H1 (cell line): Measurements from ENCODE around the gene SENP1. TPM values are rescaled to one million over a fixed set of nuclear protein-coding genes. Genes with fewer than 3 reads are reported as not detected.

Source experiments
- CTCF ChIA-PET: fragments of 300-600 bp; sonication (Branson Sonifier 250); formaldehyde crosslinking; loops from one replicate; lab custom pipeline; 2021; ENCODE audit not compliant: partially characterized antibody; lab: Charles Lee
- POLR2A ChIA-PET: fragments of 300-600 bp; sonication (Branson Sonifier 250); formaldehyde crosslinking; loops from one replicate; lab custom pipeline; 2021; ENCODE audit warnings: inconsistent platforms; ENCODE audit not compliant: partially characterized antibody; lab: Charles Lee
- DNase-seq, 2 experiments: peaks; one replicate each; pipeline versions ENCODE4 v3.0.0 to v3.0.0-alpha.2; 2010 to 2022; ENCODE audit warnings: low spot score in 2 of 2, low read depth in 1 of 2, mixed read lengths in 1 of 2
- FAIRE-seq: peaks from 2 replicates; lab custom pipeline; 2011; peaks lifted over from hg19 to GRCh38; lab: Jason Lieb, UNC
- H2AFZ ChIP-seq: 2 replicates; pipeline ENCODE4 v1.8.1; 2012; ENCODE audit warnings: low read length, inconsistent platforms
- H2AK5ac ChIP-seq: 2 replicates; pipeline ENCODE4 v1.6.1; 2013; ENCODE audit warnings: low read depth, low read length
- H2BK120ac ChIP-seq: replicated peaks from 2 replicates; pipeline ENCODE3; 2013; ENCODE audit warnings: low read depth, low read length, inconsistent platforms
- H2BK12ac ChIP-seq: 2 replicates; pipeline ENCODE4 v1.6.1; 2013; ENCODE audit warnings: low read depth, low read length
- H2BK15ac ChIP-seq: 2 replicates; pipeline ENCODE4 v1.6.1; 2013; ENCODE audit warnings: low read length
- H2BK20ac ChIP-seq: 2 replicates; pipeline ENCODE4 v1.6.1; 2013; ENCODE audit warnings: low read length
- H2BK5ac ChIP-seq: 2 replicates; pipeline ENCODE4 v1.6.1; 2013; ENCODE audit warnings: low read depth, low read length
- H3K14ac ChIP-seq: 2 replicates; pipeline ENCODE4 v1.6.1; 2013; ENCODE audit warnings: inconsistent platforms; ENCODE audit not compliant: insufficient read length
- H3K18ac ChIP-seq: 2 replicates; pipeline ENCODE4 v1.6.1; 2013; ENCODE audit warnings: low read length; ENCODE audit errors: extremely low read depth
- H3K23ac ChIP-seq: 2 replicates; pipeline ENCODE4 v1.6.1; 2013; ENCODE audit warnings: inconsistent platforms; ENCODE audit not compliant: insufficient read length
- H3K23me2 ChIP-seq: 2 replicates; pipeline ENCODE4 v1.6.1; 2013; ENCODE audit warnings: low read depth, low read length
- H3K27ac ChIP-seq: 2 replicates; pipeline ENCODE4 v1.6.1; 2011; ENCODE audit warnings: low read depth, low read length, inconsistent platforms
- H3K27me3 ChIP-seq, 4 experiments: replicated peaks in 1 of 4; 1 replicate in 1 of 4; 2 replicates in 3 of 4; pipeline versions ENCODE4 v1.6.1 to v1.8.1; 2011 to 2013; ENCODE audit warnings: low read length in 3 of 4, mild to moderate bottlenecking in 3 of 4, inconsistent platforms in 2 of 4, mixed read lengths in 2 of 4, moderate library complexity in 1 of 4; ENCODE audit not compliant: control insufficient read depth in 3 of 4, insufficient read depth in 3 of 4; ENCODE audit errors: extremely low read depth in 1 of 4
- H3K36me3 ChIP-seq, 4 experiments: 2 replicates each; pipeline versions ENCODE4 v1.6.1 to v1.8.1; 2011 to 2013; ENCODE audit warnings: mild to moderate bottlenecking in 4 of 4, low read length in 3 of 4, moderate library complexity in 2 of 4, control low read depth in 1 of 4, inconsistent platforms in 1 of 4; ENCODE audit not compliant: insufficient read depth in 4 of 4, control insufficient read depth in 2 of 4
- H3K4ac ChIP-seq: replicated peaks from 2 replicates; pipeline ENCODE3; 2013; ENCODE audit warnings: low read length, low read depth, mixed read lengths, inconsistent platforms; ENCODE audit not compliant: insufficient read length
- H3K4me1 ChIP-seq, 4 experiments: replicated peaks in 1 of 4; 1 replicate in 1 of 4; 2 replicates in 3 of 4; pipeline versions ENCODE4 v1.6.1 to v1.8.1; 2011 to 2013; ENCODE audit warnings: low read length in 3 of 4, inconsistent platforms in 2 of 4, mixed read lengths in 1 of 4; ENCODE audit not compliant: insufficient read depth in 4 of 4, control insufficient read depth in 3 of 4
- H3K4me2 ChIP-seq, 2 experiments: 2 replicates each; pipeline versions ENCODE4 v1.6.1 to v1.8.1; 2011 to 2013; ENCODE audit warnings: low read depth in 2 of 2, low read length in 2 of 2, control low read depth in 1 of 2, inconsistent platforms in 1 of 2, mild to moderate bottlenecking in 1 of 2; ENCODE audit not compliant: insufficient read depth in 1 of 2
- H3K4me3 ChIP-seq, 4 experiments: fragments of 200-600, 300-600 bp in 1 of 4; sonication (generic), shearing (Covaris generic), sonication (Bioruptor Twin) in 1 of 4; 2 replicates each; pipeline versions ENCODE4 v1.5.1 to v1.8.1; 2011 to 2016; ENCODE audit warnings: low read length in 4 of 4, low read depth in 3 of 4, control low read depth in 2 of 4, inconsistent platforms in 2 of 4, mild to moderate bottlenecking in 2 of 4, mixed read lengths in 1 of 4, moderate library complexity in 1 of 4; ENCODE audit not compliant: insufficient read depth in 2 of 4; ENCODE audit errors: extremely low read depth in 1 of 4
- H3K56ac ChIP-seq: replicated peaks from 2 replicates; pipeline ENCODE3; 2013; ENCODE audit warnings: low read depth, mild to moderate bottlenecking, mixed read lengths, low read length, inconsistent platforms; ENCODE audit not compliant: insufficient read length
- H3K79me1 ChIP-seq: 2 replicates; pipeline ENCODE4 v1.6.1; 2013; ENCODE audit warnings: low read depth, low read length, control low read depth
- H3K79me2 ChIP-seq, 2 experiments: 2 replicates each; pipeline versions ENCODE4 v1.6.1 to v1.8.1; 2012 to 2013; ENCODE audit warnings: low read length in 2 of 2, mild to moderate bottlenecking in 2 of 2, inconsistent platforms in 1 of 2; ENCODE audit not compliant: insufficient read depth in 2 of 2, control insufficient read depth in 1 of 2
- H3K9ac ChIP-seq, 4 experiments: replicated peaks in 1 of 4; 1 replicate in 1 of 4; 2 replicates in 3 of 4; pipeline versions ENCODE4 v1.6.1 to v1.8.1; 2011 to 2013; ENCODE audit warnings: low read depth in 3 of 4, low read length in 3 of 4, control low read depth in 2 of 4, mild to moderate bottlenecking in 2 of 4, moderate library complexity in 2 of 4, inconsistent platforms in 1 of 4; ENCODE audit errors: extremely low read depth in 1 of 4
- H3K9me3 ChIP-seq, 2 experiments: 2 replicates each; pipeline versions ENCODE4 v1.6.1 to v1.8.1; 2012 to 2013; ENCODE audit warnings: mild to moderate bottlenecking in 2 of 2, moderate library complexity in 2 of 2, control low read depth in 1 of 2, inconsistent platforms in 1 of 2, low read depth in 1 of 2, low read length in 1 of 2, mixed read lengths in 1 of 2; ENCODE audit not compliant: insufficient read depth in 2 of 2
- H4K20me1 ChIP-seq, 2 experiments: replicated peaks in 1 of 2; 2 replicates each; pipeline versions ENCODE3 to v1.8.1; 2011 to 2013; ENCODE audit warnings: inconsistent platforms in 2 of 2, low read length in 2 of 2, mild to moderate bottlenecking in 1 of 2; ENCODE audit not compliant: insufficient read depth in 2 of 2, control insufficient read depth in 1 of 2
- H4K5ac ChIP-seq: 2 replicates; pipeline ENCODE4 v1.6.1; 2013; ENCODE audit warnings: low read length, low read depth, mixed read lengths, inconsistent platforms; ENCODE audit not compliant: insufficient read length
- H4K8ac ChIP-seq: 2 replicates; pipeline ENCODE4 v1.8.0; 2013; ENCODE audit warnings: mild to moderate bottlenecking, moderate library complexity, low read length, inconsistent platforms; ENCODE audit not compliant: insufficient read depth; ENCODE audit errors: extremely low read depth
- H4K91ac ChIP-seq: replicated peaks from 2 replicates; pipeline ENCODE3; 2013; ENCODE audit warnings: low read length, mixed read lengths, inconsistent platforms; ENCODE audit not compliant: insufficient read length
- CREB1 ChIP-seq: IDR thresholded peaks from 2 replicates; pipeline ENCODE4 v1.6.1; 2012; ENCODE audit warnings: inconsistent platforms
- FOSL1 ChIP-seq: IDR thresholded peaks from 2 replicates; pipeline ENCODE4 v1.6.1; 2011; ENCODE audit warnings: mild to moderate bottlenecking, low read depth, low read length, moderate library complexity; ENCODE audit not compliant: insufficient read depth
- GTF2F1 ChIP-seq: IDR thresholded peaks from 2 replicates; pipeline ENCODE4 v1.6.1; 2012; ENCODE audit warnings: low read depth, low read length, improper control_type of control experiment, borderline replicate concordance
- NRF1 ChIP-seq: IDR thresholded peaks from 2 replicates; pipeline ENCODE4 v1.6.1; 2011; ENCODE audit warnings: mild to moderate bottlenecking, low read depth, low read length, improper control_type of control experiment
- RBBP5 ChIP-seq: IDR thresholded peaks from 2 replicates; pipeline ENCODE4 v1.7.1; 2012; ENCODE audit warnings: low read depth, mild to moderate bottlenecking, inconsistent platforms, low read length, moderate library complexity, borderline replicate concordance
- SAP30 ChIP-seq: fragments of 300-600 bp; sonication (generic); IDR thresholded peaks from 2 replicates; pipeline ENCODE4 v1.7.1; 2012; ENCODE audit warnings: low read length, moderate library complexity, mild to moderate bottlenecking, inconsistent platforms; ENCODE audit not compliant: insufficient read depth, insufficient replicate concordance
- SRF ChIP-seq: IDR thresholded peaks from 2 replicates; pipeline ENCODE4 v1.6.1; 2011; ENCODE audit warnings: mild to moderate bottlenecking, low read depth, low read length, moderate library complexity
- YY1 ChIP-seq: IDR thresholded peaks from 2 replicates; pipeline ENCODE4 v1.6.1; 2011; ENCODE audit warnings: low read depth, mild to moderate bottlenecking, low read length
- WGBS, 2 experiments: shearing (Covaris generic) in 1 of 2; methylation state at CpG; one replicate each; pipeline versions ENCODE4 v1.1.6 to v1.1.7; 2013 to 2015; ENCODE audit warnings: low lambda C conversion rate in 2 of 2, mixed read lengths in 2 of 2, inconsistent platforms in 1 of 2, low coverage in 1 of 2, missing lambda C conversion rate in 1 of 2; ENCODE audit not compliant: insufficient replicate concordance in 2 of 2, insufficient coverage in 1 of 2, insufficient read length in 1 of 2; ENCODE audit errors: extremely low coverage in 1 of 2, missing lambda C conversion rate in 1 of 2; 5-methylcytosine and 5-hydroxymethylcytosine counted together
- polyA plus RNA-seq, 7 experiments: library from polyadenylated mRNA; depleted of rRNA in 3 of 7; stranded (reverse) in 5 of 7; unstranded in 2 of 7; fragments of >200 nt in 5 of 7; fragments of 200-250 nt in 2 of 7; gene quantifications; 1 replicate in 5 of 7; 2 replicates in 1 of 7; 4 replicates in 1 of 7; pipeline versions ENCODE4 v1.2.1 to v1.2.3, GENCODE V29; 2011 to 2013; ENCODE audit warnings: missing spikeins in 2 of 7, mixed read lengths in 2 of 7
- total RNA-seq: library from RNA; stranded (reverse); fragmentation: NEBNext Ultra II Directional; extraction: Animal tissue kit (Norgen Biotek cat#: 25700); gene quantifications from 2 replicates; pipeline ENCODE4 v1.2.1, GENCODE V29; 2021
- TF ChIP-seq, protein P1 (sequence below): IDR thresholded peaks from 2 replicates; pipeline ENCODE4 v1.6.1; 2011; ENCODE audit warnings: low read length, improper control_type of control experiment

SENP1 gene
- total and polyA plus RNA-seq, 2 of the 8 experiments (the other 6 are each of a cell fraction or from before 2014, with no cell fraction given), result 14.2 to 31.5 TPM

GRCh38 chr12:48125985-48126384 is 20.1 kb upstream of the SENP1 start:
- H3K36me3 ChIP-seq, result peaks cover 9 to 70% (median 50%) of the 10 kb centered on the region in 4 experiments
- H2AFZ ChIP-seq, result no peak overlapping the region
- no peaks in the 10 kb centered on the region for H3K23me2 ChIP-seq
- H3K9ac ChIP-seq, result no peak overlapping the region
- H3K9me3 ChIP-seq, result no peaks in the 10 kb centered on the region
- H2BK5ac ChIP-seq, result no peak overlapping the region
- no peak overlapping the region for H3K23ac ChIP-seq
- H3K27me3 ChIP-seq, result no peaks in the 10 kb centered on the region
- no peak overlapping the region for H3K4me3 ChIP-seq
- no peak overlapping the region for H2AK5ac ChIP-seq
- FAIRE-seq (no peak), DNase-seq (no peak)
- no peak for TF ChIP-seq RBBP5
- no peak for TF ChIP-seq YY1
- TF ChIP-seq SRF, result no peak
- TF ChIP-seq CREB1, result no peak
- no peak for TF ChIP-seq SAP30
- no peak for TF ChIP-seq FOSL1
- TF ChIP-seq GTF2F1, result no peak
- TF ChIP-seq, protein P1, sequence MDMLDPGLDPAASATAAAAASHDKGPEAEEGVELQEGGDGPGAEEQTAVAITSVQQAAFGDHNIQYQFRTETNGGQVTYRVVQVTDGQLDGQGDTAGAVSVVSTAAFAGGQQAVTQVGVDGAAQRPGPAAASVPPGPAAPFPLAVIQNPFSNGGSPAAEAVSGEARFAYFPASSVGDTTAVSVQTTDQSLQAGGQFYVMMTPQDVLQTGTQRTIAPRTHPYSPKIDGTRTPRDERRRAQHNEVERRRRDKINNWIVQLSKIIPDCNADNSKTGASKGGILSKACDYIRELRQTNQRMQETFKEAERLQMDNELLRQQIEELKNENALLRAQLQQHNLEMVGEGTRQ, result no peak
- TF ChIP-seq NRF1, result no peak
- no peak overlapping the region for H4K5ac ChIP-seq
- no peak overlapping the region for H2BK15ac ChIP-seq
- H3K56ac ChIP-seq, result no peak overlapping the region
- peaks cover 2% of the 10 kb centered on the region; the same call in 1 of the 2 replicates for H3K79me1 ChIP-seq
- POLR2A ChIA-PET, result interaction anchor here (0.7 to 1.6 kb wide), 2 partner anchors 20 to 21 kb away, joined by 3 to 5 read pairs; partner anchors contain the start of gene SENP1
- no peak overlapping the region for H2BK20ac ChIP-seq
- H2BK120ac ChIP-seq, result no peak overlapping the region
- no peak overlapping the region for H3K18ac ChIP-seq
- H3K27ac ChIP-seq, result no peak overlapping the region
- CTCF ChIA-PET, result interaction anchor here (0.7 kb wide), 1 partner anchor 36 kb away, joined by 3 read pairs; no protein-coding TSS in a partner anchor
- H2BK12ac ChIP-seq, result no peak overlapping the region
- H3K4me1 ChIP-seq, result no peaks in the 10 kb centered on the region; a peak in 1 of 7 replicates
- no peak overlapping the region for H4K91ac ChIP-seq
- no peak overlapping the region for H3K14ac ChIP-seq
- H3K4me2 ChIP-seq, result no peak overlapping the region
- H4K8ac ChIP-seq, result no peak overlapping the region
- WGBS, 2 experiments, result 99% methylated on average over 4 of the region's 4 CpGs; no CpG with 5 or more reads in 1 of the 2 experiments
- H3K4ac ChIP-seq, result no peak overlapping the region
- peaks cover 0 to 4% of the 10 kb centered on the region in 2 experiments for H4K20me1 ChIP-seq
- H3K79me2 ChIP-seq, result peaks cover 2 to 12% of the 10 kb centered on the region in 2 experiments; a peak in 2 of 4 replicates
